ENCODE measurements around the gene MTREX. TPM values are rescaled to one million over a fixed set of nuclear protein-coding genes. Genes with fewer than 3 reads are reported as not detected.

The MTREX gene
- 35.0 TPM for polyA plus RNA-seq (2012; ENCODE audit: insufficient read length, low read depth)

DNA sequence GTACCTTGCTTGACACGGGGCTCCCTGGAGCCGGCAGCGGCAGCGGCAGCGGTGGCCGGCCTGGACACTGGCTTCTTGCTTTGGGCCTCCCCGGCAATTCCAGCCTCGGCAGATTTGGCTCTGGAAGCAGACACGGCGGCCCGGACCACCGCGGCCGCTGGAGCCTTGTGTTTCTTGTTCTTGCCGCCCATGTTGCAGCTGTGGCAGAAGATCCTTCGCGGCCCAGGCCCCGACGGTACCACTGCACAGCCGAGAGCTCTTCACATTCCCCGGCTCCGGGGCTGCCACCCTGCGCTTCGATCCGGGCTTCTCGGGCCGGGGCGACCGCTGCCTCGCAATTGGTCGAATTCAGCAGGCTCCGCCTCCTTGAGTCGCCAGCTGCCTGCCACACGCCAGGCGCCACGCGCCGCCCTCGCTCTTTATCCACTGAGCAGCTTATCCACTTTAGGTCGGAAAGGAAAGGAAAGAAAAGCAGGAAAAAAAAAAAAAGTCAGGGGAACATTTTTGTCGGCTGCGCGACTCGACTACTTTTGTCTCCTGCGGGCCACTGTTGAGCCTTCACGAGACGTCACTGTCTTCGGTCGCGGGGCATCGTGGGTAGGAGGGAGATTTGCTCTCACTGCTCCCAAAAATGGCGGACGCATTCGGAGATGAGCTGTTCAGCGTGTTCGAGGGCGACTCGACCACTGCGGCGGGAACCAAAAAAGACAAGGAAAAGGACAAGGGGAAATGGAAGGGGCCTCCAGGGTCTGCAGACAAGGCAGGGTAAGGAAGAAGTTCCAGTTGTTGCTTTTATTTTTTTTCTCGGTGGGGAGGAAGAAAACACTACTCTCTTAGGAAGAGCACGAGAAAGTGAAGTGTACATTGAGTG is at the start of gene MTREX, which contains the start of gene DHX29:
Gene MTREX (plus strand): TSS at position 607 of the 871 bp plus-strand sequence. CDS start 25 bp downstream, at position 632.
Gene DHX29 (minus strand): TSS at position 312 of the 871 bp plus-strand sequence. CDS start 121 bp downstream, at position 191.
- TF ChIP-seq TAF1 (IDR thresholded peaks at IDR 0.05; ENCODE audit: borderline replicate concordance, insufficient read depth, low read length) = peak; percentile 96
- TF ChIP-seq SIN3A (IDR thresholded peaks at IDR 0.05; ENCODE audit: borderline replicate concordance, insufficient read depth, low read length) = no peak
- TF ChIP-seq POLR2AphosphoS5 (IDR thresholded peaks at IDR 0.05; ENCODE audit: low read depth, low read length) = peak; percentile 80; the same call in 1 of the 2 replicates
- peak; percentile 32 for TF ChIP-seq FOXP2 (optimal IDR thresholded peaks at IDR 0.05; ENCODE audit: borderline replicate concordance, extremely low read depth, extremely low read length, insufficient read depth)
- peak in 1 of 2 experiments; percentile 60; a peak in 2 of 4 replicates for TF ChIP-seq REST (IDR thresholded peaks at IDR 0.05; ENCODE audit: insufficient read depth in 1 of 2, low read depth in 2 of 2, low read length in 2 of 2)

DNA sequence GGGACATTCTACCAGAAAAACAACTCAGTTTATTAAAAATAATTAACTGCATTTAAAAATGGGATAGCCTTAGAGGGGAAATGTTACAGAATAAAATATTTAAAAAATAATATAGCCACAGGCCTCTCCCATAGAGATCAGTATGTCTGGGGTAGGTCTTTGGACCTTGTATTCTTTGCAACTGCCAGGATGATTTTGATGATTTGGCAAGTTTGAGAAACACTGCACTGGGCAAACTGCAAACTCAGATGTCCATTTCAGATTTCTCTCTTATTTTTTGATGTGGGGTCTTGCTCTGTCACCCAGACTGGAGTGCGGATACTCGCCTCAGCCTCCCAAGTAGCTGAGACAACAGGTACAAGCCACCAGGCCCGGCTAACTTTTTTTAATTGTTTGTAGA is 49.5 kb upstream of the MTREX start:
- TF ChIP-seq TAF1 (IDR thresholded peaks at IDR 0.05; ENCODE audit: borderline replicate concordance, insufficient read depth, low read length) = no peak
- no peak for TF ChIP-seq REST (IDR thresholded peaks at IDR 0.05; ENCODE audit: insufficient read depth in 1 of 2, low read depth in 2 of 2, low read length in 2 of 2)
- no peak for TF ChIP-seq POLR2AphosphoS5 (IDR thresholded peaks at IDR 0.05; ENCODE audit: low read depth, low read length)
- TF ChIP-seq SIN3A (IDR thresholded peaks at IDR 0.05; ENCODE audit: borderline replicate concordance, insufficient read depth, low read length) = no peak
- TF ChIP-seq FOXP2 (optimal IDR thresholded peaks at IDR 0.05; ENCODE audit: borderline replicate concordance, extremely low read depth, extremely low read length, insufficient read depth) = no peak

DNA sequence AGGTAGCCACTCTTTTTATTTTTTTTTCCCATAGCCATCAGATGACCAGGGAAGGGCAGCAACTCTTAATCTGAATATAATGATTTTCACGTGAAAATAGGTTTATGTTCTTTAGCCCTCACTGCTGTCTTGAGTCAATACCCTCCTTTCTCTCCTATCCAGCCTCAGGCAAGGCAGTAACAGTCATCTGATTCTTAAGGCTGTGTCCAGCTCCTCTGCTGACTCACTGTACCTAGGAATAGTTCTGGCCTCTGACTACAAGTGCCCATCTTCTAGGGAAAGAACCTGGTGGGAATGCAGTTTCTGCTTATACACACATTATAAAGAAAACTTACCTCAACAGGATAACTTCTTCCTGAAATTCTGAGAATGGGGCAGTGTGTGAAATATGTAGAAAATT is 31.0 kb upstream of the MTREX start:
- TF ChIP-seq REST (IDR thresholded peaks at IDR 0.05; ENCODE audit: insufficient read depth in 1 of 2, low read depth in 2 of 2, low read length in 2 of 2) = no peak
- no peak for TF ChIP-seq POLR2AphosphoS5 (IDR thresholded peaks at IDR 0.05; ENCODE audit: low read depth, low read length)
- no peak for TF ChIP-seq SIN3A (IDR thresholded peaks at IDR 0.05; ENCODE audit: borderline replicate concordance, insufficient read depth, low read length)
- no peak for TF ChIP-seq TAF1 (IDR thresholded peaks at IDR 0.05; ENCODE audit: borderline replicate concordance, insufficient read depth, low read length)
- no peak for TF ChIP-seq FOXP2 (optimal IDR thresholded peaks at IDR 0.05; ENCODE audit: borderline replicate concordance, extremely low read depth, extremely low read length, insufficient read depth)

DNA sequence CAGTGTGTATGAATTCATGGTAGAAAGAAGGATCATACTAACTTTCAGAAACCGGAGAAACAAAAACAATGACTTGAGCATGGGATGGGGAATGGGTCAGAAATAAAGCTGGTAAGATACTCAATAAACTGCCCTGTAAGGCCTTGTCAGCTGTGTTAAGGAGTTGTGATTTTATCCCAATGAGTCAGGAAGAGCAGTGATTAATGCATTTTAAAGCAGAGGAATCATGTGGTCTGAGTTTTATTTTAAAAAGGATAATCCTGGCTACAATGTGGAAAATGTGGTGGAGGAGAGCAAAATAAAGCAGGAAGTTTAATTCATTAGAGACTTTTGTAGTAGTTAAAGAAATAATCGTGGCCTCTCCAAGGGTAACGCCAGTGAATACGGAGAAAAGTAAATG is 29.0 kb upstream of the MTREX start:
- TF ChIP-seq SIN3A (IDR thresholded peaks at IDR 0.05; ENCODE audit: borderline replicate concordance, insufficient read depth, low read length) (no peak), TAF1 (IDR thresholded peaks at IDR 0.05; ENCODE audit: borderline replicate concordance, insufficient read depth, low read length) (no peak), FOXP2 (optimal IDR thresholded peaks at IDR 0.05; ENCODE audit: borderline replicate concordance, extremely low read depth, extremely low read length, insufficient read depth) (no peak), POLR2AphosphoS5 (IDR thresholded peaks at IDR 0.05; ENCODE audit: low read depth, low read length) (no peak), REST (IDR thresholded peaks at IDR 0.05; ENCODE audit: insufficient read depth in 1 of 2, low read depth in 2 of 2, low read length in 2 of 2) (no peak)
